HG03457 (cell line): Measurements from ENCODE around the gene ISY1.
"Not testable (repeated sequence)": the region's sequence is repeated elsewhere in the genome, so short reads cannot be mapped to it uniquely, and the experiment has no call there.

Source experiments
- ATAC-seq: cut with Tn5 transposase; IDR thresholded peaks from one replicate; pipeline ENCODE4 v1.9.1; 2021; ENCODE audit warnings: moderate number of reproducible peaks; ENCODE audit not compliant: unreplicated experiment

ISY1 gene

DNA sequence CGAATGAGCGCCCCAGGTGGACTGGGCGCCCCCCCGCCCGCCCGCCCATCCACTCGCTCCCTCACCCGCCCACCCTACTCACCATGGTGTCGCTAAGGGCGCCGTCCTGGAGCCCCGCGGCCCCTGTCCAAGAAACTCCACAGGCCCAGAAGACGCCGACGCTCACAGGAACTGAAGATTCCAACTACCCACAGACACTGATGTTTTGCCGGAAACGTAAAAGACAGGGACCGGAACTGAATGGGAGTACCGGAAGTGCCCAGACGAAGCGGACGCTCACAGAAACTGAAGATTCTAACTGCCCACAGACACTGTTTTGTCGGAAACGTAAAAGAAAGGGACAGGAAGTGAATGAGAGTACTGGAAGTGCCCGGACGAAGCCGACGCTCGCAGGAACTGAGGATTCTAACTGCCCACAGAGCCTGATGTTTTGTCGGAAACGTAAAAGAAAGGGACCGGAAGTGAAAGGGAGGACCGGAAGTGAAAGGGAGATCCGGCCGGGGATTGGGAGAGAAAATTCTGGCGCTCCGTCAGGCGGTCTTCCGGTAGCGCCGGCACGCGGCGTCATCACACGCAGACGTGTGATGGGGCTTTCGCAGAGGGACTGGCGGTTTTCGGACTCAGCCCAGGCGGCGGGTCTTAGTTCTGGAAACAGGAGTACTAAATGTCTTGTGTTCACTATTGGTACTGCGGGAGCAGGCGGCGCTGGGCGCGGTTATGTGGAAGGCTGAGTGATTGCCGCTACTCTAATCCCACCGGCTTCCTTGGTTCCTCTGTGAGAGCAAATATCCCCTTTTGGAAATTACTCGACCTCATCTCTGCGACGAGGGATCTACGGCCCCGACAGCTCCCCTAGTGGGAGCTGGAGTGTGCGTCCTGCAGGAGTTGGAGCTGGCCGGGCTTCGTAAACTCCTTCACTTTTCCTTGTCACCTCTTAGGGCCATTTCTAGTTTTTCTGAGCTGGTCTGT is at the start of gene ISY1:
TSS of gene ISY1 (minus strand) at position 173 of the 969 bp plus-strand sequence. CDS start at position 85, 88 bp downstream.
- peak; percentile 52 for ATAC-seq

DNA sequence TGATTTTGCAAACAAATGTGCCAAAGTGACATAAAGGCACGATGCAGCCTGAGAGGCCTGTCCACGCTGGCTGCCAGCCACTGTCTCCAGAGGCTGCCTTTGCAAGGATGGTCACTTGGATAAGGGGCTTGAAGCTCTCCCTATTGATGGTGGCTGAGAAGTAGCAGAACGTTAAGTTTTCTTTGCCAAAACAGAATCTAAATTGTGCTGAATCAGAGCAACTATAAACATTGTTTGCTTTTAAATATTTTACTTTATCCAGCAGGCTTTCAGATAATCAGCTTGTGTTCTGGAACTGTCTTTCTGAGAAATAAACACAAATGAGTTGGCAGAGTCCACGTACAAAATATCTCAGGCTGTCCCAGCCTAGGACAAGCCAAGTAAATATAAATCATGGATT is 46.6 kb upstream of the ISY1 start:
- ATAC-seq = no peak

DNA sequence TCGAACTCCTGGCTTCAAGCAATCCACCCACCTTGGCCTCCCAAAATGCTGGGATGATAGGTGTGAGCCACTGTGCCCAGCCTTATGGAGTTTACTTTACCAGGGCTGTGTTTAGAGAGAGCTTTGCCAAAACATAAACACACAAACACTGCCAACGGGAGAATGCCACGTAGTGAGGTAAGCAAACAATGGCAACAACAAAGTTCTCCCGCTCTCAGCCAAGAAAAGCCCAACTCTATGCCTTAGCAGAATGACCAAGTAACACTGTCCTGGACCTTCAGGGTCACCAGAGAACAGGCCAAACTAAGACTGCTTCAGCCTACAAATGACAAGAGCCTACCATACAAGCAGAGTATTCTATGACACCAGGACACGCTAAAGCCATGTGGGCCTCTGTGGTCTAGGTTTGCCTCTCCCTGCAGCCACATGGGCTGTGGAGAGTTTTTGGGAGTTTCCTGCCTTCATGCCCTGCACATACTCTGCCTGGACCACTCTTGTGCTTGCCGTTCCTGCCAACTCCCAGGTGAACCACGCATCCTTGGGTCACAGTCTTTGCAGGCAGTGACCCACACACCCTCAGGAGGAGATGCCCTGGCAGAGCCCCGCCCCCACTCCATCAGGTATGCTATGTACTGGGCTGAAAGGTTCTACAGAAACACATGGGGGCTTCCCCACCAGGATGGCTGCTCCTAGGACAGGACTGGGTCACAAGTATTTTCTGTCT is 44.4 kb upstream of the ISY1 start:
- ATAC-seq = no peak

DNA sequence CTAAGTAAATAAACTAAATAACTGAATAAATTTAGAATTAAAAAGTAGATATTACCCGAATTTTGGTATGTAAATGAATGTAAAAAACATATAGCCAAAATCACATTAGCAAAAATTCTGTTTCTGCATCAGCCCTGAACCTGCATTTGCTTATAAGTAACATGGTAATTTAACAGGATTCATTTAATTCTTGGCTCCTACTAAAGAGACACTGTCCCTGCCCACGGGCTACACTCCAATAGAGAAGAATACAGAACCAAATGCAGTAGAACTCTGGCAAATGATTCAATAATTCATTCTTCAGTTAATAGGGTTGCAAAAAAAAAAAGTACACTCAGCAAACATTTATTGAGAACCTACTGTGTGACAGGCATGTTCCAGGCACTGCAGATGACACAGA is 43.6 kb upstream of the ISY1 start:
- no peak for ATAC-seq

DNA sequence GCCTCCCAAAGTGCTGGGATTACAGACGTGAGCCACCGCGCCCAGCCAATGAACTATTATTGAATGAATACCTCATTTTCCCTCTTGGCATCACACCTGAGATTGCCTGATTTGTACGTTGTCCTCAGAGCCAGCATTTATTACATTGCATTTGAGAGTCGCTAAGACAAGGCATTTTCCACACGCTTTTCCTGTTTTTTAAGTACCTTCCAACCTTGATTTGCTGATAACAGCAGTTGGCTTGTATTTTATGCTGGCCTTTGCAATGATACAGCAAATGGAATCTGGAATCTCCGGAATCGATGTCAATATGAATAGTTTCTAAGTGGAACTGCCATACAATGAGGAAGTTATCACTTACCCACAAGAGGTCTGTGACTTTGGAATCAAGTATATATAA is 38.5 kb upstream of the ISY1 start:
- no peak for ATAC-seq

DNA sequence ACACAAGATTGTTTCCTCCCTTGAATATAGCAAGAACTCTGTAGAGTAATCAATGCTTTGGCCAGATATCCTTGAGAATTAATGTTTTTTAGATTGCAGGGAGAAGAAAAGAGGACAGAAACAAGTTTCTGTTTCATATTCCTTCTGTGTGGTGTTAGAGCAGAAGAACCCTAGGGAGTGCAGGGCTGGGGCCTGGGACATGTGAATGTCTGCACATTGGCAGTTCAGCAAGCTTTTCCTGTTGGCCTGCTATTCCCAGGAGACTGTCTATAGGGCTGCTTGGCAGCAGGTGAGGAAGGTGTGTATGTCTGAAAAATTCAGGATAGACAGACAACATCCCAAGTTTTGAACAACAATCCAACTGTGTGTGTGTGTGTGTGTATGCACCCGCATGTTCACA is 36.5 kb upstream of the ISY1 start:
- ATAC-seq = no peak

DNA sequence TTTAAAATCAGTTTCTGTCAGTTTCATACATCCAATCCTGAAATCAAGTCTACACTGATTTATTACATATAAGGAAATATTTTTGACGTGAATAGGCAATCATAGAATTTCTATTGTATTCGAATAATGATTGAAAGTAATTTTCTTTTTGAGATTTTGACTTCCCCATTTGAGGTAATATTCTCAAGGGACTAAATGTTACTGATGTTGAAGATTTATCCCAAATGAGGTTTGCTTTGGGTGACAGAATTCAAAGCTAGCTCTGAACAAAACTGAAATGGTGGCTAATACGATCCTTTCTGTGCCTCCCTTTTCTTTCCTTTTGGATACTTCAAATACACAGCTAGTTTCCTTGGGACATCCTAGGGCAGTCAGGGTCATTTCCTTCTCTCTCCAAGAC is 35.7 kb upstream of the ISY1 start:
- no peak for ATAC-seq

DNA sequence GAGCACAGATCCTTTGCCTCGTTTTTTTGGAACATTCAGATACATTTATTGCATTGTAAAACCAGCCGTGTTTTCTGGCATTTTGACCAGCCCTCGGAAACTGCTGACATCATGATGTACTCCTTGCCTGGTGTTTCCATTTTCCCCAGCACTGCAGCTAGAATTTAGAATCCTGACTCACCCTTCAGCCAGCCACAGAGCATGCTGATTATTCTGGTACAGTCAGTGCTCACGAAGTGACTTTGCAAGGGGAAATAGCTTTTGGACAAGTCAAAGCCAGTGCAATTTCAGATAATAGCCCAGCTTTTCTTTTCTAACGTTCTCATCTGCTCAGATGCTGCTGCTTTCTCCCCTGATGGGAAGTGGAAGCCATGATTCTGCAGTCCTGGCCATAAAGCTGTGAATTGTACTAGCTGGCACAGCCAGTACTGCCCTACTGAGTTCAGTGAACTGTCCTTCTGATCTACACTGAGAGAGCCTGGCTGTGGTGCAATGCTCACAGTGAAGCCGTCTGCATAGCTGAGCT is 34.9 kb upstream of the ISY1 start:
- ATAC-seq = no peak

DNA sequence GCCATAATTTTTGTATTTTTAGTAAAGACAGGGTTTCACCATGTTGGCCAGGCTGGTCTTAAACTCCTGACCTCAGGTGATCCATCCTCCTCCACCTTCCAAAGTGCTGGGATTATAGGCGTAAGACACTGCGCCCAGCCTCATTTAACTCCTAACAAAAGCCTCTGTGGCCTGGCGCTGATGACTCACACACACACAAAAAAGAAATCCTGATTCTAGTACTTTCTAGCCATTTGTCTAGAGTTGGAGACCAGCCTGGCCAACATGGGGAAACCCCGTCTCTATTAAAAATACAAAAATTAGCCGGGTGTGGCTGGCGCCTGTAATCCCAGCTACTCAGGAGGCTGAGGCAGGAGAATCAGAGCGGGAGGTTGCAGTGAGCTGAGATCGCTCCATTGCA is 28.9 kb upstream of the ISY1 start:
- ATAC-seq = not testable (repeated sequence)

DNA sequence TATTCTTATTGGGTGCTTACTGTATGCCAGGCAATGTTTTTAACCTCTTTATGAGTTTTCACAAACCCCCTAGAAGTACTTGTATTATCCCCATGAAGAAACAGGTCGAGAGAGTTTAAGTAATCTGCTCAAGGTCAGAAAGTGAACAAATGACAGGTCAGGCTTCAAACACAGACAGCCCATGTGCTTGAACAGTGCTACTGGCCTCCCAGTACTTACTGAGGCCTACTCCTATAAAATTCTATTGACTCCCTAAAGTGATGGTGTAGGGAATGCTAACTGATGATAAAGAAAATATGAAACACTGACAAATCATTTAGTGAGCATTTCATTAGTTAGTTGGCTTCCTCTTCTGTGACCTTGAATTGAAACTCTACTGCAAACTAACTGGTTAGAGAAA is 27.0 kb upstream of the ISY1 start:
- no peak for ATAC-seq

DNA sequence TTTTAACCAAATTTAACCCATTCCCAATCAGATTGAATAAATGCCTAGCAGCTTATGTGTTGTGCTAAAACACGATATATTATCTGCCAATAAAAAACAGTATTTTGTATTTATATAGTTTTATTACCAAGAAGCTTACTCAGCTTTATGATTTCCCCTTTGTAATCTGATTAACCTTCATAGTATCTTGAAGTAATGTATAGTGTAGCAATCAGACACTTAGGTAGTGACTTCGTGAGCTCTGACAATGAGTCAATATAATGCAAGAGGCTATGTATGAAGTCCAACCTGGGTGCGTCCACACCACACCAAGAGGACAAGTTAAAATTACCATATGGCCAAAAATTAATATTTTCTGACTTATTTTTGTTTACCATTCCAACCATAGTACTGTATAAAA is 24.9 kb upstream of the ISY1 start:
- ATAC-seq = no peak

DNA sequence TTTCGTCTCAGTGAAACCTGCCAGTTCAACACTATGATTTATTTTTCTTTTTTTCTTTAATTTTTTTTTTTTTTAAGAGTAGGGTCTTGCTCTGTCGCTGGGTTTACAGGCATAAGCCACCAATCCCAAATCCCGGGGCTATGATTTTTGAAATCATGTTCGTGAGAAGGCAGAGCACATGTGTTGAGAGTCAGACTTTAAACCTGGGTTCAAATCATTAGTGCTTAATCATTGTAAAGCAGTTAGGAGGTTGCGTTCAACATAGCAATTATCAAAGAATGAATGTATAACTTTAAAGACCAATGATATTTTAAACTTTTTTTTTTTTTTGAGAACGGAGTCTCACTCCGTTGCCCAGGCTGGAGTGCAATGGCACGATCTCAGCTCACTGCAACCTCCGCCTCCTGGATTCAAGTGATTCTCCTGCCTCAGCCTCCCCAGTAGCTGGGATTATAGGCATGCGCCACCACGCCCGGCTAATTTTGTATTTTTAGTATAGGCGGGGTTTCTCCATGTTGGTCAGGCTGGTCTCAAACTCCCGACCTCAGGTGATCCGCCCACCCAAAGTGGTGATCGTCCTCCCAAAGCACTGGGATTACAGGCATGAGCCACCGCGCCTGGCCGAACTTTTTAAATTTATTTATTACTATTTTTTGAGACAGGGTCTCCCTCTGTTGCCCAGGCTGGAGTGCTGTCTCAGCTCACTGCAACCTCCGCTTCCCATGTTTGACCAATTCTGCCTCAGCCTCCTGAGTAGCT is 24.1 kb upstream of the ISY1 start:
- ATAC-seq = not testable (repeated sequence)

DNA sequence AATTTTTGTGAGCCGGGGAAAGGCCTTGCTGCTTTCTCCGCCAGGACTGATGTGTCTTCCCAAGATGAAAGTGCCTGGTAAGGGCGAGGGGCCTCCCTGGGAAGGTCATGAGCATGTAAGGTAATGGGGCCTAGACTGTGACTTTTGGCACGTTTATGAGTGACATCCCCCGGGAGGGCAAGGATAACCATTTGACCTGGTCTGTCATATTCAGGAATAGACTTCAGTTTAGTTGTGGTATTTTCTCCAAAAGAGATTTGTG is 23.5 kb upstream of the ISY1 start:
- no peak for ATAC-seq

DNA sequence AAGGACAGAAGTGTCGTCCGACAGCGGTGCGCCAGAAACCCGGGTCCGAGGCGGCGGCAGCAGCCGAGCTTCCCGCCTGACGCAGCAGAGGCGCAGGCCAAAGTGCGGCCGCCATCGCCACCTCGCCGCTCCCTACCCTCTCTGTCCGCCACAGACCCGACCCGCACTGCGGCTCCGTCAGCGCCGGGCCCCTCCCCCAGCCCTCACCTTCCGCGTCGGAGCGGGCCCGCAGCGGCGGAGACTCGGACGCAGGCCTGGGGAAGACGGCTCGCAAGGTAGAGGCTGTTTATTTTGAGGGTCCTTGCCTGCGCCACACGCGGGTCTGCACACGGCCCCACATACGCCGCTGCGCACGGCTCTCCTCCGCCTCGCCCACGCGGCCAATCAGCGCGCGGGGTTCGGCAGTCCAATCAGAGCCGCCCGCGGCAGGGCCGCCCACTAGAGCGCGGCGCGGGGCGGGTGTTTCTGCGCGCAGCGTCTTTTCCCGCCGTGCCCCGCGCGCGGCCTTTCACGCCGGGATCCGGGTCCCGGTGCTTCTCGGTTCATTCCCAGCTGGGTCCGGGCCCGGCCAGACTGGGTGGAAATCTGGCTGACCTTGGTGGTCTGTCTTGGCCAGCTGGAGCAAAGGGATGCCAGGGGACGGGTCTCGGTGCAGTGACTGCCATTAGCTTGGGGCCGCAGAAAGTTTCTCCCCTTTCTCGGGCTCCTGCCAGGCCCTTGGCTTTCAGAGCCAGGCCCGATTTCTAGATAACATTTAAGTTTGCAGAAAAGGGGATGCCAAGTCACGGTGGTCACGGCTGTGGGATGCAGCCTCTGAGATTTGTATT is 22.9 kb upstream of the ISY1 start, which contains the start of gene CNBP:
TSS of gene CNBP (minus strand) at position 328 of the 827 bp plus-strand sequence. CDS start 12,139 bp downstream, outside the sequence.
- ATAC-seq = peak; percentile 82

DNA sequence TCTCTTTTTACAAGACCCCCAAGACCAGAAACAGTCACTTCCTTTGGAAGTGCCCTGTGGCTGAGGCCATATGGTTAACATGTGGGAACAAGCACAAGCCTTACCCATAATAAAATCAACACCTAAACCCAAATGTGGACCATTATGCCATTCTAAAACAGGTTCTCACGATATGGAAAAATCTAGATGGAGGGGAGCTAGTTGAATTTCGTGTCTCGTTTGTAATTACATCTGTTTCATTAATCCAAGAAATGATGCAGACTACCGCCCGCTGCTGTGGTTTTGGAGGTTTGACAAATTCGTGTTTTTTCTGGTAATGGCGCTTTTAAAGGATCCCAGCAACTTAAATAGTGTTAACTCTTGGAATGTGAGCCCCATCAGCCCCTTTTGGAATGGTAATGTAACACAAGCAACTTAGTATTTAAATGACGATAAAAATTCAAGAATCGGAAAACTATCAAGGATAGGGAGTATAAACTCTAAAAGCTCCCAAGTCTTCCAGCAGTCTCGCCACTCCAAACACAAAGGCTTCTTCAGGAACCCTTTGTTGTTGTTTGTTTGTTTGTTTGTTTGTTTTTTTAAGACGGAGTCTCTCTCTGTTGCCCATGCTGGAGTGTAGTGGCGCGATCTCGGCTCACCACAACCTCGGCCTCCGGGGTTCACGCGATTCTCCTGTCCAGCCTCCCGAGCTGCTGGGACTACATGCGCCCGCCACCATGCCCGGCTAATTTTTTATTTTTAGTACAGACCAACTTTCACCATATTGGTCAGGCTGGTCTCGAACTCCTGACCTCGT is 21.7 kb upstream of the ISY1 start:
- no peak for ATAC-seq

DNA sequence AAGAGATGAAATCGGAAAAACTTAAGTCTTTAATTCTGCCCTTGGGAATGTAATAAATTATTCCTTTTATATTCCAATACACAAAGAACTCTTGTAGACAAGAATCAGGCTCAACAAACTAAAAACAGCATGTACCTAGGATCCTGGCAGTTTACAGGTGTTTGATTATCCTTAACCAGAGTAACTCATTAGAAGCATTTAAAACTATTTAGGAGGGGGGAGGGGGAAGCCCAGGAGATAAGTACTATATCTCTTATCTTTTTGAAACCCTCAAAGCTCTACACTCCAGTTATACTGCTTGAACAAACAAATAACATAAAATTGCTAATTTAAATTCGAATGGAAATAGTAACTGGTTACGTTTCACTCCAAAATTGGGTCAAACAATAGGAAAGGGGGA is 21.0 kb upstream of the ISY1 start:
- no peak for ATAC-seq

DNA sequence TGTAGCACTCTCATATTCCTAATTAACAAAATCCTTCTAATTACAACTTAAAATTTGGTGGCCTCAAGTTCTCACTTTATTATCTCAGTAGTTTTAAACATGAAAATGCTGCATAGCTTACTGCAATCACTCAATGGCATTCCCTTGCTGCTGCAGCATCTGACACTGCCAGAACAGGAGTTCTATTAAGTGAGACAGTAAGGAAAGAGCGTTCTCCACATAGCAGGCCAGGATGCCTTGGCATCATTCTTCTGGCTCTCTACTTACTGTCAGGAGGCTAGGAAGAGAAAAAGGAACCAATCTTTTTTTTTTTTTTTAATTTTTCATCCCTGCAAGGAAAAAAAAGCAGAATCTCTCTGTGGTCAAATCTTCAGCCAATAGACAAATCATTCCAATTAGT is 19.6 kb upstream of the ISY1 start:
- no peak for ATAC-seq

DNA sequence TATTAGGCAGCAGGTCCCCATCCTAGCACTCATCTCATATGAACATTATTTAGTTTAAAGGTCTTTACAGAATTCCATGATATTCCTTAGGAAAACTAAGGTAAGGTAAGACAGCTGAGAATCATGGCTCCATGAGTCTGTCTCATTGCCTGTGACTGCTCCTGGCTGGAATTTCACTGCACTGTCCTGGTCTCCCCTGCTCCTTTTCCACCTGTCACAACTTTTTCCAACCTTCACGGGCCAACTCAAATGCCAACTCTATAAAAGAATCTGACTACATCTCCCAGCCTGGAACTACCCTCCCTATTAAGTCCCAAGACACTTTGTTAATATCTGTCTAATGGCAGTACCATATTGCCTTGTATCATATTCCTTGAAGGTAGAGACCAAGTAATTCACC is 15.2 kb upstream of the ISY1 start:
- ATAC-seq = no peak

DNA sequence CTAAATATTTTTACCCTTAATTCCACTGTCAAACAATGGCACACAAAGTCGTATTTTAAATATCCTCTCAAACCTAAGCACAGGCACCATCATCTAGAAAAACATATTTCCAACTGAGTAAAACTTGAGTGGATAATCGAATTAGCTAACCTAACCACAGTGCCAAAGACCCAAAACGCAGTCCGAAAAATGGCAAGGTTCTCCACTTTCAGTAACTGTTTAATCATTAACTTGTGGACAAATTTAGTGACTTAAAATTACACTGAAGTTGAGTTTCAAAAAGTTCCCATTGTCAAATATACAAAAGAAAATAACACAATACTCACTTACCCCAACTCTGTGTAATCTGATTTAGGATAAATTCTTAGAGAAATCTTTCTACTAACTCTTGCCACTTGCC is 12.9 kb upstream of the ISY1 start:
- no peak for ATAC-seq

DNA sequence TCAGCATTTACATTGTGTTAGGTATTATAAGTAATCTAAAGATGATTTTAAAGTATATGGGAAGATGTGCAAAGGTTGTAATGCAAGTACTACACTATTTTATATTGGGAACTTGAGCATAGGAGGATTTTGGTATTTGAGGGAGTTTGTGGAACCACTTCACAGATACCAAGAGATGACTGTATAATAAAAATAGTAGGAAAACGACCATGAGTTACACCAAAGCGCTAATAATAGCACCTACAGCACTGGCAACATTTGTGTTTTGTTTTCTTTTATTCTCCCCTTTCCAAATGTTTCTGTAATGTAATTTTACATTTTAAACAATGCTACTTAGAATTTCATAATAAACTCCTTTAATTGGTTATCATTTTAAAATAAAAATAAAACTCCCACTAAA is 12.3 kb upstream of the ISY1 start:
- ATAC-seq = no peak
